ENCODE measurements around the gene TGM3.

The TGM3 gene

GRCh38 chr20:2385496-2385895 lies 89.7 kb downstream of the TGM3 start:
- no peak for FAIRE-seq

DNA sequence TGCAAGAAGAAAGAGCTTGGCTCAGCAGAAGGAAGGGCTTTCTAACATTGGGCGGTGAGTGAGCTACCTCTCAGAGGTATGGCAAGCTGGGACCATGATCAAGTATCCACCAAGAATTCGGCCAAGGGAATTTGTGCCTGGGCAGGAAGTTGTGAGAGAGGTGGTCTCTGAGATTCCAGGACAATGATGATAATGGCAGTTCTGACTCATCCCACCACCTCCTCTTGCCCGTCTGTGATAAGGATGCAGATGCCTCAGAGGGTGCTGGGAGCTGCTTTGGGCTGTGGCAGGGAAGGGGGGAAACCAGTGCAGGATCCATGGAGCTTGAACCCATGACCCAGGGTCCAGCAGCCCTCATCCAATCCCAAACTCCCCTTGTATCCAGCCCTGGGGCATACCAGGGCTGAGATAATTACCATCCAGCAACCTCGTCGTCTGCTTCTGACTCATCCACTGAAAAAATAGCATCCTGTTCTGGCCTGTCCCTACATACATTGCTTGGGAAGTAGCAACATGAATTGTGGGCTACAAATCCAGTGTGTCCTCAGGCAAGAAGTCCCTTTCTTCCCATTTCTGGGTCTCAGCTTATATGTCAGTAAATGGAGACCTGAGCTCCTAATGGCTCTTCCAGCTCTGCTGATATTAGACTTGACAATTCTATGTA lies 90.8 kb downstream of the TGM3 start:
- FAIRE-seq: no peak

DNA sequence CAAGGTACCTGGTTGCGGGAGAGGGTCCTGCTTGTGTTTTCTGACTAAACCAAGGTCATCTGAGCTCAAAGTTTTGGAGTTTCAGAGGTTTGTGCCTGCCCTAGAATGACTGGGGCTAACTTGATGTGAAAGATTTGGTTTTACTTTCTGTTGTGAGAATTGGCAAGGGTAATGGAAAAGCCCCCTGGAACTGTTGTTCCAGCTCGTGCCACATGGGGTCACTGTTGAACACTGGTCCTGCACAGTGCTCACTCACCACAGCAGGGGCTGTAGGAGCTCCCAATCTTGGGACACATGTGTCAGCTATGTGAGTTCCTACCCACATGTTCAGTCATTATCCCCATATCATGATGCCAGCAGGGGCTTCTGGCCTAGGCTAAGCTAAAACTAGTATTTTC lies 91.4 kb downstream of the TGM3 start:
- no peak for FAIRE-seq

DNA sequence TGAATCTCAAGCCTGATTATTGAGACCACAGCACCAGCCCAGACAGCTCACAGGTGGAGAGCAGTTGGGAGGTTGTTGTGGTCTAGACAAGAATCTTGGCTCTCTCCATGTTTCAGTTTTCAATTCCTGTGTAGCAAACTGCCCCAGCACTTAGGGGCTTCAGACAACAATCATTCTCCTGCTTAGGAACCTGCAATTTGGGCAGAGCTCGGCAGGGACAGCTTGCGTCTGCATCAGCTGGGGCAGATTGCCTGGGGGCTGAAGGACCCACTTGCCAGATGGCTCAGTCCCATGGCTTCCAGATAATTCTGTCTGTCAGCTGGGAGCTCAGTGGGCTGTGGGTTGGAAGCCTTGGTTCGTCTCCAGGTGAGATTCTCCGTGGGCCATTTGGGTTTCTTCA lies 91.8 kb downstream of the TGM3 start:
- no peak for FAIRE-seq

All from G401.6 (cell line).